HCT116 (cell line): ENCODE data around the gene CDH11. TPM values are rescaled to one million over a fixed set of nuclear protein-coding genes. Genes with fewer than 3 reads are reported as not detected.

Experiments
- ATAC-seq: fragments of 200-7000 bp; cut with Tn5 transposase; 2 replicates; pipeline ENCODE4 v1.9.1; 2020; ENCODE audit warnings: mild to moderate bottlenecking, moderate library complexity
- BruUV-seq: library from RNA; stranded (reverse); fragments of 400-500 nt; replicated peaks from 2 replicates; lab custom pipeline; 2021; lab: Mats Ljungman, UMichigan
- CTCF ChIA-PET: fragments of 300-600 bp; sonication (Branson Sonifier 250); formaldehyde crosslinking; loops from one replicate; lab custom pipeline; 2021; ENCODE audit warnings: antibody characterized with exemption; lab: Charles Lee
- POLR2A ChIA-PET: fragments of 300-600, 350-600 bp; sonication (Branson Sonifier 250); formaldehyde crosslinking; loops from one replicate; lab custom pipeline; 2021; ENCODE audit warnings: antibody characterized with exemption; lab: Charles Lee
- RAD21 ChIA-PET, 2 experiments: fragments of 300-600 bp; sonication (Branson Sonifier 250); formaldehyde crosslinking; loops; one replicate each; lab custom pipeline; 2023; ENCODE audit warnings: low total read pairs in 2 of 2; ENCODE audit not compliant: uncharacterized antibody in 2 of 2, unreplicated experiment in 2 of 2, low non-redundant PET in 1 of 2; lab: Charles Lee
- DNase-seq: peaks from one replicate; pipeline ENCODE4 v3.0.0-alpha.2; 2010; ENCODE audit warnings: low read depth, low spot score
- H2AFZ ChIP-seq: fragments of 200-600 bp; shearing (Covaris generic), sonication (generic); 2 replicates; pipeline ENCODE4 v1.6.1; 2017; ENCODE audit warnings: low read depth, mixed run types, mixed read lengths, antibody characterized with exemption, low read length; ENCODE audit not compliant: poor library complexity, severe bottlenecking
- H3K27ac ChIP-seq: 2 replicates; pipeline ENCODE4 v1.5.1; 2012; ENCODE audit warnings: low read depth, low read length
- H3K27me3 ChIP-seq: fragments of 200-600 bp; sonication (generic); 2 replicates; pipeline ENCODE4 v1.6.1; 2016; ENCODE audit warnings: mixed run types, low read length, mixed read lengths; ENCODE audit not compliant: insufficient read depth
- H3K36me3 ChIP-seq, 2 experiments: fragments of 200-500 bp in 1 of 2; fragments of 200-600 bp in 1 of 2; sonication (Bioruptor generic) in 1 of 2; sonication (generic) in 1 of 2; 2 replicates each; pipeline versions ENCODE4 v1.5.1 to v1.6.1; 2014 to 2016; ENCODE audit warnings: low read length in 2 of 2, inconsistent platforms in 1 of 2, mixed read lengths in 1 of 2, mixed run types in 1 of 2; ENCODE audit not compliant: insufficient read depth in 2 of 2, control insufficient read depth in 1 of 2
- H3K4me1 ChIP-seq, 2 experiments: fragments of 200-600 bp in 1 of 2; sonication (generic) in 1 of 2; 2 replicates each; pipeline versions ENCODE4 v1.5.1 to v1.6.1; 2012 to 2017; ENCODE audit warnings: low read length in 2 of 2, inconsistent platforms in 1 of 2, mild to moderate bottlenecking in 1 of 2, mixed read lengths in 1 of 2, mixed run types in 1 of 2, moderate library complexity in 1 of 2; ENCODE audit not compliant: insufficient read depth in 2 of 2, control insufficient read depth in 1 of 2
- H3K4me2 ChIP-seq: fragments of 200-600 bp; sonication (generic); 2 replicates; pipeline ENCODE4 v1.6.1; 2017; ENCODE audit warnings: mixed run types, low read length, mixed read lengths
- H3K4me3 ChIP-seq, 2 experiments: fragments of 200-600 bp in 1 of 2; sonication (generic) in 1 of 2; replicated peaks in 1 of 2; 2 replicates each; pipeline ENCODE4 v1.5.1; 2011 to 2016; ENCODE audit warnings: low read length in 2 of 2, control low read depth in 1 of 2, low read depth in 1 of 2, mild to moderate bottlenecking in 1 of 2, mixed read lengths in 1 of 2, mixed run types in 1 of 2
- H3K79me2 ChIP-seq: fragments of 200-600 bp; sonication (generic); 2 replicates; pipeline ENCODE4 v1.6.1; 2017; ENCODE audit warnings: mild to moderate bottlenecking, mixed run types, low read length, moderate library complexity, mixed read lengths; ENCODE audit not compliant: insufficient read depth
- H3K9ac ChIP-seq: fragments of 200-600 bp; sonication (generic); 2 replicates; pipeline ENCODE4 v1.6.1; 2016; ENCODE audit warnings: low read length, mixed read lengths
- H3K9me2 ChIP-seq: fragments of 200-600 bp; sonication (generic), shearing (Covaris generic); 2 replicates; pipeline ENCODE4 v1.6.1; 2017; ENCODE audit warnings: mixed run types, mild to moderate bottlenecking, moderate library complexity; ENCODE audit not compliant: insufficient read depth
- H3K9me3 ChIP-seq, 2 experiments: fragments of 200-500 bp in 1 of 2; fragments of 200-600 bp in 1 of 2; sonication (Bioruptor generic) in 1 of 2; sonication (generic) in 1 of 2; 2 replicates each; pipeline ENCODE4 v1.6.1; 2014 to 2017; ENCODE audit warnings: low read length in 2 of 2, mixed read lengths in 2 of 2, inconsistent platforms in 1 of 2, low read depth in 1 of 2, mild to moderate bottlenecking in 1 of 2, mixed run types in 1 of 2, moderate library complexity in 1 of 2; ENCODE audit not compliant: control insufficient read depth in 1 of 2, insufficient read depth in 1 of 2
- H4K20me1 ChIP-seq: fragments of 200-600 bp; sonication (generic), shearing (Covaris generic); 2 replicates; pipeline ENCODE4 v1.6.1; 2017; ENCODE audit warnings: mixed run types, mild to moderate bottlenecking, moderate library complexity; ENCODE audit not compliant: insufficient read depth
- CEBPB ChIP-seq: IDR thresholded peaks from 2 replicates; pipeline ENCODE4 v1.6.1; 2012; ENCODE audit warnings: low read depth
- EZH2 ChIP-seq: fragments of 200-600 bp; sonication (generic); IDR thresholded peaks from 2 replicates; pipeline ENCODE4 v1.6.1; 2017; ENCODE audit warnings: antibody characterized with exemption, mixed run types
- EZH2phosphoT487 ChIP-seq: fragments of 200-600 bp; IDR thresholded peaks from 2 replicates; pipeline ENCODE4 v1.6.1; 2018; ENCODE audit warnings: antibody characterized with exemption, borderline replicate concordance
- JUND ChIP-seq: IDR thresholded peaks from 2 replicates; pipeline ENCODE4 v1.6.1; 2012
- SIN3A ChIP-seq: IDR thresholded peaks from 2 replicates; pipeline ENCODE4 v1.6.1; 2012; ENCODE audit warnings: low read depth
- SRF ChIP-seq: IDR thresholded peaks from 2 replicates; pipeline ENCODE4 v1.6.1; 2012; ENCODE audit warnings: low read depth
- ZFX ChIP-seq: fragments of 450-650 bp; IDR thresholded peaks from 2 replicates; pipeline ENCODE4 v1.6.1; 2017
- intact Hi-C: fragments of 100-400 bp; cut with micrococcal nuclease; formaldehyde crosslinking; loops from 2 replicates; pipeline ENCODE4 v1.10.0; 2022
- total RNA-seq: library from RNA; stranded (reverse); gene quantifications from one replicate; pipeline ENCODE4 v1.2.1, GENCODE V29; 2021; ENCODE audit not compliant: unreplicated experiment
- TF ChIP-seq, protein P1 (sequence below): IDR thresholded peaks from 2 replicates; pipeline ENCODE4 v1.6.1; 2012; ENCODE audit warnings: low read depth
- TF ChIP-seq, protein P2 (sequence below), 3 experiments: fragments of 200-600 bp in 1 of 3; sonication (generic) in 1 of 3; IDR thresholded peaks in 2 of 3; conservative IDR thresholded peaks in 1 of 3; 2 replicates each; pipeline ENCODE4 v1.5.1; 2012 to 2017; ENCODE audit warnings: low read depth in 2 of 3, low read length in 2 of 3, antibody characterized with exemption in 1 of 3, borderline replicate concordance in 1 of 3, control low read depth in 1 of 3, mild to moderate bottlenecking in 1 of 3, mixed read lengths in 1 of 3, mixed run types in 1 of 3, moderate library complexity in 1 of 3; ENCODE audit not compliant: insufficient read depth in 1 of 3
- TF ChIP-seq, protein P3 (sequence below): IDR thresholded peaks from 2 replicates; pipeline ENCODE4 v1.6.1; 2011; ENCODE audit warnings: mild to moderate bottlenecking, low read length, moderate library complexity; ENCODE audit not compliant: insufficient replicate concordance; ENCODE audit errors: extremely low read depth

CDH11 gene
- total RNA-seq, 1 experiment from 2014 or later, result 0.52 TPM

DNA sequence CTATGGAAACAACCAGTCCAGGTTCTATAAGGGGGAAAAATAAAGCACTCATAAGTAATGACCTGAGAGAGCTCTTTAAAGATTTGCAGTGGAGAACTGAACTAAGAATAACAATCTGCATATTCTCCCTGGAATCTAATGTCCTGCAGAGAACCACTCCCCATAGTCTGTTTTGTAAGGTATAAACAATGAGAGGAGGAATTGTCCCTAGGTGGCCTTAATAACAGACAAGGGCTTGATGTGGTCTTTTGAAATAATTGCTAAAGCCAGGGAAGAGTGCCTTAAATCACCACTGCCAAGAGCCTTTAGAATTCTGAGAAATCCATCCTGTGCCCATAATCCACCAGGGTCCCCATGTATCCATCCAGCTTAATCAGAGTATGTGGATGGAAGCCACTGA, 106.3 kb downstream of the CDH11 start:
- Histone ChIP-seq H2AFZ (no peak overlapping the region), H3K4me3 (no peak overlapping the region), H3K4me2 (no peak overlapping the region)
- TF ChIP-seq ZFX (no peak), JUND (no peak), SIN3A (no peak), SRF (no peak), EZH2 (no peak), EZH2phosphoT487 (no peak), CEBPB (no peak)
- TF ChIP-seq, protein P1, sequence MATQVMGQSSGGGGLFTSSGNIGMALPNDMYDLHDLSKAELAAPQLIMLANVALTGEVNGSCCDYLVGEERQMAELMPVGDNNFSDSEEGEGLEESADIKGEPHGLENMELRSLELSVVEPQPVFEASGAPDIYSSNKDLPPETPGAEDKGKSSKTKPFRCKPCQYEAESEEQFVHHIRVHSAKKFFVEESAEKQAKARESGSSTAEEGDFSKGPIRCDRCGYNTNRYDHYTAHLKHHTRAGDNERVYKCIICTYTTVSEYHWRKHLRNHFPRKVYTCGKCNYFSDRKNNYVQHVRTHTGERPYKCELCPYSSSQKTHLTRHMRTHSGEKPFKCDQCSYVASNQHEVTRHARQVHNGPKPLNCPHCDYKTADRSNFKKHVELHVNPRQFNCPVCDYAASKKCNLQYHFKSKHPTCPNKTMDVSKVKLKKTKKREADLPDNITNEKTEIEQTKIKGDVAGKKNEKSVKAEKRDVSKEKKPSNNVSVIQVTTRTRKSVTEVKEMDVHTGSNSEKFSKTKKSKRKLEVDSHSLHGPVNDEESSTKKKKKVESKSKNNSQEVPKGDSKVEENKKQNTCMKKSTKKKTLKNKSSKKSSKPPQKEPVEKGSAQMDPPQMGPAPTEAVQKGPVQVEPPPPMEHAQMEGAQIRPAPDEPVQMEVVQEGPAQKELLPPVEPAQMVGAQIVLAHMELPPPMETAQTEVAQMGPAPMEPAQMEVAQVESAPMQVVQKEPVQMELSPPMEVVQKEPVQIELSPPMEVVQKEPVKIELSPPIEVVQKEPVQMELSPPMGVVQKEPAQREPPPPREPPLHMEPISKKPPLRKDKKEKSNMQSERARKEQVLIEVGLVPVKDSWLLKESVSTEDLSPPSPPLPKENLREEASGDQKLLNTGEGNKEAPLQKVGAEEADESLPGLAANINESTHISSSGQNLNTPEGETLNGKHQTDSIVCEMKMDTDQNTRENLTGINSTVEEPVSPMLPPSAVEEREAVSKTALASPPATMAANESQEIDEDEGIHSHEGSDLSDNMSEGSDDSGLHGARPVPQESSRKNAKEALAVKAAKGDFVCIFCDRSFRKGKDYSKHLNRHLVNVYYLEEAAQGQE, result no peak
- TF ChIP-seq, protein P2, sequence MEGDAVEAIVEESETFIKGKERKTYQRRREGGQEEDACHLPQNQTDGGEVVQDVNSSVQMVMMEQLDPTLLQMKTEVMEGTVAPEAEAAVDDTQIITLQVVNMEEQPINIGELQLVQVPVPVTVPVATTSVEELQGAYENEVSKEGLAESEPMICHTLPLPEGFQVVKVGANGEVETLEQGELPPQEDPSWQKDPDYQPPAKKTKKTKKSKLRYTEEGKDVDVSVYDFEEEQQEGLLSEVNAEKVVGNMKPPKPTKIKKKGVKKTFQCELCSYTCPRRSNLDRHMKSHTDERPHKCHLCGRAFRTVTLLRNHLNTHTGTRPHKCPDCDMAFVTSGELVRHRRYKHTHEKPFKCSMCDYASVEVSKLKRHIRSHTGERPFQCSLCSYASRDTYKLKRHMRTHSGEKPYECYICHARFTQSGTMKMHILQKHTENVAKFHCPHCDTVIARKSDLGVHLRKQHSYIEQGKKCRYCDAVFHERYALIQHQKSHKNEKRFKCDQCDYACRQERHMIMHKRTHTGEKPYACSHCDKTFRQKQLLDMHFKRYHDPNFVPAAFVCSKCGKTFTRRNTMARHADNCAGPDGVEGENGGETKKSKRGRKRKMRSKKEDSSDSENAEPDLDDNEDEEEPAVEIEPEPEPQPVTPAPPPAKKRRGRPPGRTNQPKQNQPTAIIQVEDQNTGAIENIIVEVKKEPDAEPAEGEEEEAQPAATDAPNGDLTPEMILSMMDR (IDR thresholded peaks at IDR 0.05 in 2 of 3, conservative IDR thresholded peaks at IDR 0.05 in 1 of 3; ENCODE audit: borderline replicate concordance in 1 of 3, insufficient read depth in 1 of 3, low read depth in 2 of 3, low read length in 2 of 3), result no peak
- TF ChIP-seq, protein P3, sequence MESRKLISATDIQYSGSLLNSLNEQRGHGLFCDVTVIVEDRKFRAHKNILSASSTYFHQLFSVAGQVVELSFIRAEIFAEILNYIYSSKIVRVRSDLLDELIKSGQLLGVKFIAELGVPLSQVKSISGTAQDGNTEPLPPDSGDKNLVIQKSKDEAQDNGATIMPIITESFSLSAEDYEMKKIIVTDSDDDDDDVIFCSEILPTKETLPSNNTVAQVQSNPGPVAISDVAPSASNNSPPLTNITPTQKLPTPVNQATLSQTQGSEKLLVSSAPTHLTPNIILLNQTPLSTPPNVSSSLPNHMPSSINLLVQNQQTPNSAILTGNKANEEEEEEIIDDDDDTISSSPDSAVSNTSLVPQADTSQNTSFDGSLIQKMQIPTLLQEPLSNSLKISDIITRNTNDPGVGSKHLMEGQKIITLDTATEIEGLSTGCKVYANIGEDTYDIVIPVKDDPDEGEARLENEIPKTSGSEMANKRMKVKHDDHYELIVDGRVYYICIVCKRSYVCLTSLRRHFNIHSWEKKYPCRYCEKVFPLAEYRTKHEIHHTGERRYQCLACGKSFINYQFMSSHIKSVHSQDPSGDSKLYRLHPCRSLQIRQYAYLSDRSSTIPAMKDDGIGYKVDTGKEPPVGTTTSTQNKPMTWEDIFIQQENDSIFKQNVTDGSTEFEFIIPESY, result no peak
- TF ChIP-seq, all 23 proteins: peak for 0
- BruUV-seq, result no TSS peak
- Histone ChIP-seq H3K9me3 (peaks cover 7 to 14% of the 10 kb centered on the region in 2 experiments; a peak in 2 of 4 replicates), H3K36me3 (no peaks in the 10 kb centered on the region), H3K9ac (no peak overlapping the region), H3K27me3 (no peaks in the 10 kb centered on the region), H3K27ac (no peak overlapping the region), H4K20me1 (no peaks in the 10 kb centered on the region), H3K4me1 (no peaks in the 10 kb centered on the region), H3K79me2 (no peaks in the 10 kb centered on the region), H3K9me2 (no peaks in the 10 kb centered on the region)
- no peak for DNase-seq
- intact Hi-C loops, result no loop called here
- CTCF ChIA-PET, result no interaction called here
- ATAC-seq, result no peak
- RAD21 ChIA-PET, result no interaction called here
- POLR2A ChIA-PET, result no interaction called here
